GM18502 (cell line): Measurements from ENCODE around the gene SPON1.
"Not testable (repeated sequence)": the region's sequence is repeated elsewhere in the genome, so short reads cannot be mapped to it uniquely, and the experiment has no call there.

ENCODE experiments used
- ATAC-seq: cut with Tn5 transposase; IDR thresholded peaks from one replicate; pipeline ENCODE4 v1.9.1; 2021; ENCODE audit warnings: mild to moderate bottlenecking; ENCODE audit not compliant: unreplicated experiment, poor library complexity

The SPON1 gene

GRCh38 chr11:14029971-14030920 lies 67.7 kb downstream of the SPON1 start:
- no peak for ATAC-seq

GRCh38 chr11:14035526-14035925 lies 73.0 kb downstream of the SPON1 start:
- ATAC-seq: not testable (repeated sequence)

GRCh38 chr11:14036469-14036868 lies 73.9 kb downstream of the SPON1 start:
- no peak for ATAC-seq

GRCh38 chr11:14041040-14041439 lies 78.5 kb downstream of the SPON1 start:
- no peak for ATAC-seq

- ATAC-seq: no peak
Observed at GRCh38 chr11:14041565-14041964, 79.0 kb downstream of the SPON1 start.

GRCh38 chr11:14042686-14043465 lies 80.4 kb downstream of the SPON1 start:
- no peak for ATAC-seq

GRCh38 chr11:14044916-14045315 lies 82.4 kb downstream of the SPON1 start:
- ATAC-seq: no peak

- no peak for ATAC-seq
Observed at GRCh38 chr11:14045417-14045816, 82.9 kb downstream of the SPON1 start.

- no peak for ATAC-seq
Observed at GRCh38 chr11:14052198-14052597, 89.7 kb downstream of the SPON1 start.

- ATAC-seq: no peak
Observed at GRCh38 chr11:14054116-14055107, 91.9 kb downstream of the SPON1 start.

GRCh38 chr11:14055936-14056335 lies 93.4 kb downstream of the SPON1 start:
- ATAC-seq: no peak

GRCh38 chr11:14058061-14058460 lies 95.5 kb downstream of the SPON1 start:
- no peak for ATAC-seq

- ATAC-seq: no peak
Observed at GRCh38 chr11:14059491-14059890, 97.0 kb downstream of the SPON1 start.

GRCh38 chr11:14061721-14062120 lies 99.2 kb downstream of the SPON1 start:
- no peak for ATAC-seq

- no peak for ATAC-seq
Observed at GRCh38 chr11:14065141-14065540, 102.6 kb downstream of the SPON1 start.

- ATAC-seq: no peak
Observed at GRCh38 chr11:14065681-14066080, 103.2 kb downstream of the SPON1 start.

GRCh38 chr11:14067686-14068085 lies 105.2 kb downstream of the SPON1 start:
- no peak for ATAC-seq

GRCh38 chr11:14070896-14071295 lies 108.4 kb downstream of the SPON1 start:
- ATAC-seq: no peak

- ATAC-seq: no peak
Observed at GRCh38 chr11:14073849-14074476, 111.4 kb downstream of the SPON1 start.
